H7 (cell line): Measurements from ENCODE around the gene ULK2. TPM values are rescaled to one million over a fixed set of nuclear protein-coding genes. Genes with fewer than 3 reads are reported as not detected.
A peak's percentile ranks its signal among the peaks of the same experiment; 100 is the strongest.
"Not testable (repeated sequence)": the region's sequence is repeated elsewhere in the genome, so short reads cannot be mapped to it uniquely, and the experiment has no call there.

ENCODE experiments used
- DNase-seq: peaks from one replicate; pipeline ENCODE4 v3.0.0; 2012
- H3K27me3 ChIP-seq: 2 replicates; pipeline ENCODE4 v1.6.0; 2011; ENCODE audit warnings: mild to moderate bottlenecking, low read length; ENCODE audit not compliant: control insufficient read depth, insufficient read depth
- H3K36me3 ChIP-seq: replicated peaks from 2 replicates; pipeline ENCODE4 v1.5.1; 2011; ENCODE audit warnings: low read length; ENCODE audit not compliant: control insufficient read depth, insufficient read depth
- H3K4me3 ChIP-seq: 2 replicates; pipeline ENCODE4 v1.5.1; 2011; ENCODE audit warnings: low read depth, mild to moderate bottlenecking, control low read depth, low read length, moderate library complexity; ENCODE audit not compliant: insufficient read depth
- total RNA-seq: library from RNA; depleted of rRNA; stranded (reverse); fragments of >200 nt; shearing (Covaris generic); gene quantifications from 2 replicates; pipeline ENCODE4 v1.2.3, GENCODE V29; 2014

ULK2 gene
- total RNA-seq, 1 experiment from 2014 or later, result 13.9 TPM

DNA sequence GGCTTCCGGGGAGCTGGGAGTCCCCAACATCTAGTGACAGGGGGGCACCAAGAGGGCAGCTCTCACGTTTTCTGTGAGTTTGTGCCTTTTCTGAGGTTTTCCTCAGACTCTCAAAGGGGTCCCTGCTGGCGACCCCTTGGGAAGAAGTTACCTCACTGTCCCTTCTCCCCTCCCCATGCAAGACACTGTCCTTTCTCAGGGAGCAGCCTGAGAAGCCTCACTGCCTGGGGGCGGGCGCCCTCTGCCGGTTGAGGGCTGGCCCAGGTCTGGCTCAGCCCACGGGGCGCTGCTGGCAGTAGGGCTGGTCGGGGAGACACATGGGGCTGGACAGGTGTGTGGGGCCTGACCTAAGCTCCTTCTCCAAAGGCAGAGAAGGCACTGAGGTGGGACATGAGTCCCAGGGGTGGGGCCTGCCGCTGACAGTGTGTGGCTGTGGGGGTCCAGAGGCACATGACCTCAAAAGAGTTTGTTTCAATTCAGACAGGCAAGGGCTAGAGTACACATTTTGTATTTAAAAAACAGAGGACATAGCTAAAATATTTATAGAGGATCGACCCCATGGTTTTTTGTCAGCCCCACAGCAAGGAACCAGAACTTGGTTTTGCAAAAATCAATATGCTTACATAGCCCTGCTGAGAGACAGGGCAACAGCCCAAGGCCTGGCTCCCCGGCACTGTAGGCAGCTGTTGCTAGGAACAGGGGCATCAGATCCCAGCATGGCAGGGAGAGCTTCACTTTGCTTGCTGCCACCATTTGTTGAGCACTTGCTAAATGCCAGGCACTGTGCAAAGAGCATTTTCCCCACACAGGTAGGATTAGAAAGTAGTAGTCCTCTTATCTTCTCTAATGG lies 101.1 kb downstream of the ULK2 start:
- DNase-seq, result peak; percentile 94
- H3K27me3 ChIP-seq, result no peaks in the 10 kb centered on the region
- H3K4me3 ChIP-seq, result no peak overlapping the region
- H3K36me3 ChIP-seq, result no peaks in the 10 kb centered on the region

DNA sequence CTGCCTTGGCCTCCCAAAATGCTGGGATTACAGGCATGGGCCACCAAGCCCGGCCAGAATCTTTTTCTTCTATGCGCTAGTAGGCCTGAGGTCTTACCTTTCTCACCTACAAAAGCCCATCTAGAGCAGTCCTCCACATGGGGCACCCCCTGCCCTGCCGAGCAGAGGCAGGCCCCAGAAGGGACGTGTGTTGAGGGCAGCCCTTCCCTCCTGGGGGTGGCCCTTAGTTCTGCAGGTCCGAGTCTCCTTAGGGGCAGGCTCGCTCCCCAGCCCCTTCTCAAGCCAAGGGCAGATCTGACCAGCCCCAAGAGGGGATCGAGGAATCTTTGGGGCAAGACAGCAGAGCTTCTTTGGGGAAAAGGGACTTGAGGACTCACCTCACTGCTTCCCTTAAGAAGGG lies 101.7 kb downstream of the ULK2 start:
- no peak for DNase-seq
- no peak overlapping the region for H3K4me3 ChIP-seq
- no peaks in the 10 kb centered on the region for H3K36me3 ChIP-seq
- no peaks in the 10 kb centered on the region for H3K27me3 ChIP-seq

DNA sequence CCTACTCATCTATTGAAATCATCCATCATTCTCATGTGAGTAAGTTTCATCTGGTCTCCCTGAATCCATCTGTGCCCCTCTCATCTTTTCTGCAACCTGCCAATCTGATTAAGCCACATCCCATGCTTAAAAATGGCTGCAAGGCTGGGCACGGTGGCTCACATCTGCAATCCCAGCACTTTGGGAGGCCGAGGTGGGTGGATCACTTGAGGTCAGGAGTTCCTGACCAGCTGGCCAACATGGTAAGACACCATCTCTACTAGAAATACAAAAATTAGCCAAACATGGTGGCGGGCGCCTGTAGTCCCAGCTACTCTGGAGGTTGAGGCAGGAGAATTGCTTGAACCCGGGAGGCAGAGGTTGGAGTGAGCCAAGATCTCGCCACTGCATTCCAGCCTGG lies 103.7 kb downstream of the ULK2 start:
- H3K4me3 ChIP-seq, H3K27me3 ChIP-seq, H3K36me3 ChIP-seq, DNase-seq: not testable (repeated sequence)

DNA sequence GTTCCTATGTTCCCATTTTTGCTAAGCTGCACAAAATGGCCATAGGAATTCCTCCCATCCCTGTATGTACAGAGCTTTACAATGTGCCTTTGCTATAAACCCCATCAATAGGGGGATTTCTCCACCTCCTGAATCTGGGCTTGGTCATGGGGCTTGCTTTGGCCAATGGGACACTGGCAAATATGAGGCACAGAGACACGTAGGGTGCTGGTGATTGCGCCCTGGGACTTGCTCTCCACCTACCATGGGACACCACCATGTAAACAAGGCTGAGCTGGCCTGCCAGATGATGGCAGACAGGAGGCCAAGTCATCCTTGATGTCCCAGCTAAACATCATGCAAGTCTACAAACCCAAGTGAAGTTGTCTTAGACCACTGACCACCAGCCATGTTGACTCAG lies 104.3 kb downstream of the ULK2 start:
- Histone ChIP-seq H3K27me3 (no peaks in the 10 kb centered on the region), H3K4me3 (no peak overlapping the region), H3K36me3 (no peaks in the 10 kb centered on the region)
- DNase-seq, result no peak

DNA sequence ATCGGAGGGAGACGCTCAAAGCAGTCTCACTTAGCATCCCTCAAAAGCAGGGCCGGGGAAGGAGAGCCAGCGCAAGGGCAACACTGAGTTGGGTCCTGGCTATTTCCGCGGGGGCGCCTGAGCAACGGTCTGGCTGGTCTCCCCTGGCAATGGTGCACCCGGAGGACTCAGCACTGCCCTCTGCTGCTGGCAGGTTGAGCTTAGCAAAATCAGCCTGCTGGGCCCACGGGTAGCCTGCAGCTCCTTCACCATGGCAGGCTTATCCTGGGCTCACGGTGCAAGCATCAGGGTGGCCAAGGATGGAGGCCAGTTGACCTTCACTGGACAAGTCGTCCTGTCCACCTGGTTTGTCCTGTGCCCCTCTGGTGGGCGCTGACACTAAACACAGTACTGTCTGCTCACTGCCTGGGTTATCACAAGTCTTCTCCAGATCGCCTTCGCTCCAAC lies 105.2 kb downstream of the ULK2 start:
- Histone ChIP-seq H3K27me3 (no peaks in the 10 kb centered on the region), H3K36me3 (no peaks in the 10 kb centered on the region), H3K4me3 (no peak overlapping the region)
- DNase-seq, result peak; percentile 93

DNA sequence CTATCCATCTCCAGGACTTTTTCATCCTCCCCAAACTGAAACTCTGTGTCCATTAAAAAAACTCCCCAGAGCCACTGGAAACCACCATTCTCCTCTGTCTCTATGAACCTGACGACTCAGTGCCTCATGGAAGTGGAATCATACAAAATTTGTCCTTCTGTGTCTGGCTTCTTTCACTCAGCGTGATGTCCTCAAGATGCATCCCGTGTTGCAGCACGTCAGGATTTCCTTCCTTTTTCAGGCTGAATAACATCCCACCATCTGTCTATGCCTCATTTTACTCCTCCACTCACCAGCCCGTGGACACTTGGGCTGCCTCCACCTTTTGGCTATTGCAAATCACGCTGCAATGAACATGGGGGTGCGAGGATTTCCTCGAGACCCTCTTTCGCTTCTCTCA lies 107.0 kb downstream of the ULK2 start:
- no peaks in the 10 kb centered on the region for H3K36me3 ChIP-seq
- no peak overlapping the region for H3K4me3 ChIP-seq
- no peaks in the 10 kb centered on the region for H3K27me3 ChIP-seq
- DNase-seq, result no peak

DNA sequence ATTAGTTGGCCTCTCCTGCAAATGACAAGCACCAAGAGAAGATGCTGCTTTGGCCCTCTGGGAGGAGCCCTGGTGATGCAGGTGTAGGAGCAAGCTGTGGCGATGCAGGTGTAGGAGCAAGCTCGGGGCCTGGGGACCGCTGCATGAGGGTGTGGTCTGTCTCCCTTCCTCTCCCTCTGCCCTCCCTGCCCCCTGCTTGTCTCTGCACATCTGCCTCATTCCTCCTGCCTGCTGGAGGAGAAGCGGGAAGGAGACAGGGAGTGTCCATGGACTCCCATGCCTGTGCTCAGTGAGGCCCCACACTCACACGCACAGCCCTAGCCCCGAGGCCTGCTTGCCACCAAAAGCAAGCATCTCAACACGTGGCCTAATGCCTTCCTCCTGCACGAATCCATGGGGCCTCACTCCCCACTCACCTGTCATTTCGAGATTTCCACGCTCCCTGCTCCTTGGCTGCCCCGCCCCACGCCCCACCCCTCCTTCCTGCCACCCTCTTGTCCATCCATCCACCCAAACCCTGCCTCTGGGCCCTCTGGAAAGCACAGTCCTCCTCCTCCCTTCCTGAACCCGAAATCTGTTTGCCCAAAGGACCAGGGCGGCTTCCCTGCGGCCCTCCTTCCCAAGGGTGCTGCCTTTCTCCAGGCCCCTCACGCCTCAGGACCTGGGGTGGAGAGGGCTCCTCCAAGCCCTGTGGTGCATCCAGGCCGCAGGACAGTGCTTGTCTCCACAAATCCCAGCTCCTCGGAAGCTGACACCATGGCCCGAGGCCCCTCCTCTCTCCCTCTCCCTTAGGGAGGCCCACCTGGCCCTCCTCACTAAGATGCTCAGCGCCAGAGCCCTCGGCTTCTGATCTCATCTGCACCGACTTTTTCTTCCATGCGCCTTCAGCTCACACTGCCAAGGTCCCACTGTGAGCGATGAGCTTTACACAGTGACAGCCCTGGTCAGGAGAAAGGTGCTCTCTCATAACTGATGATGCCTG lies 107.9 kb downstream of the ULK2 start:
- Histone ChIP-seq H3K36me3 (no peaks in the 10 kb centered on the region), H3K27me3 (no peaks in the 10 kb centered on the region), H3K4me3 (no peak overlapping the region)
- DNase-seq, result peak; percentile 64

DNA sequence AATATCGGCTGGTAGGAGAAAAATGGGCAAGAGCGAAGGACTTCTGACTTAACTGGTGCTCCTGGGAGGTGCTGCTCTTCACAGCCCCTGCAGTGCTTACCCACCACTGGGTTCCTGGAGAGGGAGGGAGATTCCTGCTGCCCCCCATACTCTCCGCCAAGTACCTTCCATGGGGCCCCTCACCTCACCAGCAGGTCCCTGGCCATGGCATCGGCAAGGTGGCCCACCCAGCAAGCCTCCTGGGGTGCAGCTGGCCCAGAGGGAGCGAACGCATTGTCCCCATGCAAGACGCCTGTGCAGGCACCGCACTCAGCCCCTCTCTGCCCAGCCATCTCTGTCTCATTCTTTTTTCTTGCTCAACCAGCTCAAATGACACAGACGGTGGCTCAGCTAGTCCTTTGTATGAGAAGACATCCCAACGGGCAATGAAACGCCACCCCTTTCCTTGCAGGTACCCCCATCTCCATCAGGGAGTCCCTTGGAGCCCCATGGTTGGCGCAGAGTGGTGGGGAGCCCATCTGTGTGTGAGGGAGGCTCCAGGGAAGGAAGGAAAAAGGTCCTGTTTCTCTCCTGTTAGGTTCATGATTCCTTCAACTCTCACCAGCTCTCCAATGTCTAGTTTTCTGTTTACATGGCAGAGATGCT lies 110.1 kb downstream of the ULK2 start:
- no peak overlapping the region for H3K4me3 ChIP-seq
- no peaks in the 10 kb centered on the region for H3K27me3 ChIP-seq
- peak; percentile 20 for DNase-seq
- H3K36me3 ChIP-seq, result no peaks in the 10 kb centered on the region

DNA sequence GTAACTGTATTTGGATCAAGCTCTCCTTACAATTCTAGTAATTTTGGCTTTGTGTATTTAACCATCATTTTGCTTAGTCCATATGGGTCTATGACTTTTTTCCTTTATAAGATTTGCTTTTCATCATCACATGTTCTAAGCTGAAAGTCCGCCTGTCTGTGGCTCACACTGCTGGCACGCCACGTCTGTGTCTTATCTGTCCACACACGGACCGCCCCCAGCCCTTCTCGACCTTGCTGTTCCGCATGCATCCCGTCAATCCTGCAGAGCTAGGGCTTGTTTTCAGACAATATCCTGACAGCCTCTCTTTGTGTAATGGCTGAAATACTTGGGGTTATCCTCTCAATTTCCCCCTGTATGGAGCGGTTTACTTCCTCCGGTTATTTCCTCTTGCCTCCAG lies 111.2 kb downstream of the ULK2 start:
- no peaks in the 10 kb centered on the region for H3K27me3 ChIP-seq
- H3K36me3 ChIP-seq, result no peaks in the 10 kb centered on the region
- H3K4me3 ChIP-seq, result no peak overlapping the region
- DNase-seq, result peak; percentile 35

DNA sequence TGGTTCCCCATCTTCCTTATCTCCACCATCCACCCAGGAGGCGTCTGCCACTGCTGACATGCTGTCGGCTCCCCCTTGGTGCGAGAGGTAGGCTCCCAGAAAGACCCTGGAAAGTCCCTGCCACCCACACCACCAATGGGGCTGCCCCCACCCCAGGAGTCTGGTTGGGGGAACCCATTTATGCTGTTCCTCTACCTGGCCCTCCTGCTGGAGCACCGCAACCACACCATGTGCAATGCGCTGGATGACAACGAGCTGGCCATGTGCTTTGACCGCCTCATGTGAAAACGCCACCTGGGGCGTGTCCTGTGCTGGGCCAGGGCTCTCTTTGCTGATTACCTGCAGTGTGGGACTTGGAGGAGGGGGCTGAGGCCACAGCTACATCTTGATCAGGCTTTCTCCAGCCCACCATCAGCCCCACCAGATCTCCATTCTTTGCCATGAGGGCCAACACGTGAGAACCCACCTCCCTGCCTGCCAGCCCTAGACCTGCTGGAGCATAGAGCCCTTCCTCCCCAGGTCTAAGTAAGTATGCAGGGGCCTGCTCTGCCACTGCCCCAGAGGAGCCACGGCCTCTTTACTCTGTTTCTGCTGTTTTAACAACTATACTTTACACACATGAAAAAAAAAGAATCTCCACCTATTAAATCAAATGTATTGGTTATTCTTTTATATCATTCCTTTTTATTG lies 111.8 kb downstream of the ULK2 start:
- Histone ChIP-seq H3K27me3 (no peaks in the 10 kb centered on the region), H3K4me3 (no peak overlapping the region), H3K36me3 (no peaks in the 10 kb centered on the region)
- DNase-seq, result peak; percentile 22

DNA sequence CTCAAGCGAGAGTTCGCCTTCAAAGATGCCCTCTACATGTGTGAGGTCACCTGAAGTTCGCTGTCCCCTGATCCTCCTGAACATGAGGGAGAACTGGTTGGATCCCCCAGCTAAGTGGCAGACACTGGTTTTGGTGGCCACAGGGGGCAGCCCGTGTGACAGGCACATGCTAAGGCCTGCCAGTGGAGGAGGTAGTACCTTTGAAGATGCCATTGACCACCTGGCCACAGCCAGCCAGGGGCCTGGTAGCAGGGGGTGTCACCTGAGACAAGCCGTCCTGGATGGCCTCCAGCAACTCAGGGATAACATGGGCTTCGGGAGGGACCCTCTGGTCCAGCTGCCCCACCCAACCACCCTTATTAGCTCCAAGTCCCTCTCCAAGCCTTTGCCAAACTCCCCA lies 112.3 kb downstream of the ULK2 start:
- Histone ChIP-seq H3K27me3 (no peaks in the 10 kb centered on the region), H3K36me3 (no peaks in the 10 kb centered on the region), H3K4me3 (no peak overlapping the region)
- no peak for DNase-seq

DNA sequence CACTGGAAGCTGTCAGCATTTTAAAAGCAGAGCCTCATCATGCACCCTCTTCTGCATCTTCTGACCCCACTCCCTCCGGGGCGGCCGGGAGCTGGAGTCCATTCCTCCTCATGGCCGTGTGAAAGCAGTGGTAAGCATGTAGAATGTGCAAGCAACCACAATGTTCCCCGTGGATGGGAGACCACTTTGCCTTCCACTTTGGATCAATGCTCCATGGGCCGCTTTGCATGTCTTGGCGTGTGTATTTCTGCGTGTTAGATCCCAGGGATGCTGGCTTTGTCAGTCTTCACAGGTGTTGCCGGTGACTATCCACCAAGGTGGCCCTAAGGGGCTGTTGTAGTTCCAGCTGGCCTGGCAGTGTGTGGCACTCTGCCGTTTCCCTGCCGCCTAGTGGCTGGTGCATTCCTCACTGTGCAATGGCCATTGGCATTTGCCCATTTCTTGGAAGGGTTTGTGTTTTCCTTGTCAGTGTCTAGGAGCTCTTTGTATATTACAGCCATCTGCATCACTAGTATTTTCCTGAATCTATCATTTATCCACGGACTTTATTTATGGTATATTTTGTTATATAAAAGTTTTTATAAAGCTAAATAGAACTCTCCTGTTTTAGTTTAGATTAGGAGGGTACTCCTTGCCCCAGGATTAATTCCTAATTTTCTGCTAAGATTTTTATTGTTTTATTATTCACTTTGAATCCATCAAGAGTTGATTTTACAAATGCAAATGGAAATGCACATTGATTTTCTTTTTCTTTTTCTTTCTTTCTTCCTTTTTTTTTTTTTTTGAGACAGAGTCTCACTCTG lies 113.9 kb downstream of the ULK2 start:
- DNase-seq, result peak; percentile 71
- no peaks in the 10 kb centered on the region for H3K36me3 ChIP-seq
- no peaks in the 10 kb centered on the region for H3K27me3 ChIP-seq
- H3K4me3 ChIP-seq, result no peak overlapping the region

DNA sequence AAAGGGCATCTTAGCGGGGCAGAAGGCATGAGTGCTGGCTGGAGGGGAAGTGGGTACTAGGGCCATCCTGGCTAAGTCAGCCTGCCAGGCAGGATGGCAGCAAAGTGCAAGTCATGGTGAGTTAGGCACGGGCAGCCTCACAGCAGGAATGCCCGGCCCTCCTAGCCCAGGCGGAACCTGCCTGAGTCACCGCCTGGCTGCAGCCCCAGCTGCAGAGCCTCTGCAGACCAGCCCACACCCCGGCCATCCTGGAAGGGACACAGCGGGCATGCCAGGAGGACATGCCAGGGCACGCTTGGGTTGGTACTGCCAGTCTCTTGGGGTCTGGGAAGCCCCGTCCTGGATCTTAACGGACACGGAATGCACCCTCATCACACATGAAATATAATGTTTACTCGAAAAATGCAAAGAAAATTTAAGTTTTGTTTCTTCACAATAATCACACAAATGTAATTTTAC lies 114.7 kb downstream of the ULK2 start:
- Histone ChIP-seq H3K36me3 (no peaks in the 10 kb centered on the region), H3K27me3 (no peaks in the 10 kb centered on the region), H3K4me3 (no peak overlapping the region)
- no peak for DNase-seq
